ENCODE measurements around the gene GCGR. TPM values are rescaled to one million over a fixed set of nuclear protein-coding genes. Genes with fewer than 3 reads are reported as not detected.

Gene GCGR
- total and polyA plus RNA-seq, 2 donors from 2014 or later = 9.3 to 37.2 TPM

- H3K4me1 ChIP-seq (ENCODE audit: control insufficient read depth in 2 of 3, insufficient read depth in 2 of 3, low read depth in 1 of 3, low read length in 3 of 3) = peaks cover 0 to 6% (median 0%) of the 10 kb centered on the region in 3 donors
- no peak for FAIRE-seq
- no peaks in the 10 kb centered on the region for H3K9me3 ChIP-seq (ENCODE audit: control insufficient read depth in 2 of 3, insufficient read depth in 1 of 3, low read length in 3 of 3)
- TF ChIP-seq, protein P1, sequence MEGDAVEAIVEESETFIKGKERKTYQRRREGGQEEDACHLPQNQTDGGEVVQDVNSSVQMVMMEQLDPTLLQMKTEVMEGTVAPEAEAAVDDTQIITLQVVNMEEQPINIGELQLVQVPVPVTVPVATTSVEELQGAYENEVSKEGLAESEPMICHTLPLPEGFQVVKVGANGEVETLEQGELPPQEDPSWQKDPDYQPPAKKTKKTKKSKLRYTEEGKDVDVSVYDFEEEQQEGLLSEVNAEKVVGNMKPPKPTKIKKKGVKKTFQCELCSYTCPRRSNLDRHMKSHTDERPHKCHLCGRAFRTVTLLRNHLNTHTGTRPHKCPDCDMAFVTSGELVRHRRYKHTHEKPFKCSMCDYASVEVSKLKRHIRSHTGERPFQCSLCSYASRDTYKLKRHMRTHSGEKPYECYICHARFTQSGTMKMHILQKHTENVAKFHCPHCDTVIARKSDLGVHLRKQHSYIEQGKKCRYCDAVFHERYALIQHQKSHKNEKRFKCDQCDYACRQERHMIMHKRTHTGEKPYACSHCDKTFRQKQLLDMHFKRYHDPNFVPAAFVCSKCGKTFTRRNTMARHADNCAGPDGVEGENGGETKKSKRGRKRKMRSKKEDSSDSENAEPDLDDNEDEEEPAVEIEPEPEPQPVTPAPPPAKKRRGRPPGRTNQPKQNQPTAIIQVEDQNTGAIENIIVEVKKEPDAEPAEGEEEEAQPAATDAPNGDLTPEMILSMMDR (IDR thresholded peaks at IDR 0.05; ENCODE audit: borderline replicate concordance, extremely low read depth, insufficient read depth) = no peak
- H3K27ac ChIP-seq (ENCODE audit: low read depth in 2 of 2, low read length in 2 of 2) = no peak overlapping the region
- no peaks in the 10 kb centered on the region for H3K27me3 ChIP-seq (ENCODE audit: control insufficient read depth, insufficient read depth, low read length)
- no peak overlapping the region for H3K4me3 ChIP-seq (ENCODE audit: low read length in 3 of 3)
- intact Hi-C loops (cut with DNase I) = no loop called here
- no peak overlapping the region for H3K9ac ChIP-seq (ENCODE audit: low read length in 3 of 3)
- DNase-seq = no peak
- H3K36me3 ChIP-seq (ENCODE audit: control insufficient read depth in 2 of 3, insufficient read depth in 3 of 3, low read length in 3 of 3) = no peaks in the 10 kb centered on the region
Observed at GRCh38 chr17:81813371-81813684, 9.4 kb downstream of the GCGR start.

GRCh38 chr17:81813861-81814683 is 10.1 kb downstream of the GCGR start:
- H3K27me3 ChIP-seq (ENCODE audit: control insufficient read depth, insufficient read depth, low read length) = no peaks in the 10 kb centered on the region
- no peak overlapping the region for H3K9ac ChIP-seq (ENCODE audit: low read length in 3 of 3)
- TF ChIP-seq, protein P1 (IDR thresholded peaks at IDR 0.05; ENCODE audit: borderline replicate concordance, extremely low read depth, insufficient read depth) = no peak
- intact Hi-C loops (cut with DNase I) = no loop called here
- peaks cover 0 to 6% (median 0%) of the 10 kb centered on the region in 3 donors for H3K4me1 ChIP-seq (ENCODE audit: control insufficient read depth in 2 of 3, insufficient read depth in 2 of 3, low read depth in 1 of 3, low read length in 3 of 3)
- no peak for FAIRE-seq
- H3K27ac ChIP-seq (ENCODE audit: low read depth in 2 of 2, low read length in 2 of 2) = peak overlapping the region; percentile 87 to 97
- no peaks in the 10 kb centered on the region for H3K36me3 ChIP-seq (ENCODE audit: control insufficient read depth in 2 of 3, insufficient read depth in 3 of 3, low read length in 3 of 3)
- no peak overlapping the region for H3K4me3 ChIP-seq (ENCODE audit: low read length in 3 of 3)
- H3K9me3 ChIP-seq (ENCODE audit: control insufficient read depth in 2 of 3, insufficient read depth in 1 of 3, low read length in 3 of 3) = no peaks in the 10 kb centered on the region
- DNase-seq = peak in 1 of 5 donors; percentile 79

DNA sequence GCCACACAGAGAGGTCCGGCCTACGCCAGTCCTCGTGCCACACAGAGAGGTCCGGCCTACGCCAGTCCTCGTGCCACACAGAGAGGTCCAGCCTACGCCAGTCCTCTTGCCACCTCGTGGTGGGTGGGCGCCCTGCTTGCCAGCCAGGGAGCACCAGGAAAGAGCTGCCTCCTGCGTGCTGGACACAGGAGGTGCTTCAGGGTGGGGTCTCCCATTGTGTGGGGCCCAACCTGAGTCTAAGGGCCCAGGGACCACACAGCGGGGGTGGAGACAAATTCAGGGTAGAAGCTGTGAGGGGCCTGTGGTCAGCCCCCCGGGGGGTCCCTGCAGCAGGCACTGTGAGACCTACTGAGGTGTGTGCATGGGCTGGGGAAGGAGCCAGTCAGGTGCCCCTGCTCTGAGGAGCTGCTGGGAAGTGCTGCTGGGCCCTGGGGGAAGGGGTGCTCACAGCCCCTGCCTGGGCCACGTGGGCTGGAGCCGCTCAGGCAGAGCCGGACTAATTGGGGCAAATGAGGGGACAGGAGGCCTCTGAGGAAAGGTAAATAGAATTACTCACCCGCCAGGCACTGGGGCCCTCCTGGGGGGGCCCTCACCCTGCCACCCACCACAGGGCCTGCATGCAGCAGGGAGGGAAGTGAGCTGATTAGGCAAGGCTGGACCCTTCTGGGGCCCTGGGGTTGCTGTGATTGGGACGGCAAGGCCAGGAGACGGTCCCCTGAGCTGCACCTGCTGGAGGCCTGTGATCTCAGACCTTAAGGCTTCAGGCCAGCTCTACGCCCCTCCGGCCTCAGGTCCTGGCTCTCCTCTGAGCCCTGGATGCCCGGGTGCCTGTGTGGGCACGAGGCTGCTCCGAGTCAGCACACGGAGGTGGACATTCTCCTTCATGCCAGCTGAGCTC is 11.0 kb downstream of the GCGR start:
- H3K4me3 ChIP-seq (ENCODE audit: low read length in 3 of 3) = no peak overlapping the region
- H3K9me3 ChIP-seq (ENCODE audit: control insufficient read depth in 2 of 3, insufficient read depth in 1 of 3, low read length in 3 of 3) = no peaks in the 10 kb centered on the region
- peaks cover 0 to 3% (median 0%) of the 10 kb centered on the region in 3 donors for H3K4me1 ChIP-seq (ENCODE audit: control insufficient read depth in 2 of 3, insufficient read depth in 2 of 3, low read depth in 1 of 3, low read length in 3 of 3)
- no peaks in the 10 kb centered on the region for H3K36me3 ChIP-seq (ENCODE audit: control insufficient read depth in 2 of 3, insufficient read depth in 3 of 3, low read length in 3 of 3)
- intact Hi-C loops (cut with DNase I) = no loop called here
- H3K9ac ChIP-seq (ENCODE audit: low read length in 3 of 3) = peak overlapping the region in 1 of 3 donors; percentile 46
- FAIRE-seq = no peak
- peak; percentile 85 to 93 (median 90) for DNase-seq
- TF ChIP-seq, protein P1 (IDR thresholded peaks at IDR 0.05; ENCODE audit: borderline replicate concordance, extremely low read depth, insufficient read depth) = no peak
- H3K27ac ChIP-seq (ENCODE audit: low read depth in 2 of 2, low read length in 2 of 2) = peak overlapping the region; percentile 95 to 97
- H3K27me3 ChIP-seq (ENCODE audit: control insufficient read depth, insufficient read depth, low read length) = no peaks in the 10 kb centered on the region

Measured in kidney (tissue), 14 donors.